C4-2B (cell line): ENCODE measurements around the gene MRRF.
A peak's percentile ranks its signal among the peaks of the same experiment; 100 is the strongest.

Experiments
- ZFX ChIP-seq: fragments of 450-650 bp; IDR thresholded peaks from 2 replicates; pipeline ENCODE4 v1.6.1; 2017
- TF ChIP-seq, protein P1 (sequence below): fragments of 450-650 bp; conservative IDR thresholded peaks from 2 replicates; pipeline ENCODE4 v1.5.1; 2017; ENCODE audit warnings: mild to moderate bottlenecking

DNA sequence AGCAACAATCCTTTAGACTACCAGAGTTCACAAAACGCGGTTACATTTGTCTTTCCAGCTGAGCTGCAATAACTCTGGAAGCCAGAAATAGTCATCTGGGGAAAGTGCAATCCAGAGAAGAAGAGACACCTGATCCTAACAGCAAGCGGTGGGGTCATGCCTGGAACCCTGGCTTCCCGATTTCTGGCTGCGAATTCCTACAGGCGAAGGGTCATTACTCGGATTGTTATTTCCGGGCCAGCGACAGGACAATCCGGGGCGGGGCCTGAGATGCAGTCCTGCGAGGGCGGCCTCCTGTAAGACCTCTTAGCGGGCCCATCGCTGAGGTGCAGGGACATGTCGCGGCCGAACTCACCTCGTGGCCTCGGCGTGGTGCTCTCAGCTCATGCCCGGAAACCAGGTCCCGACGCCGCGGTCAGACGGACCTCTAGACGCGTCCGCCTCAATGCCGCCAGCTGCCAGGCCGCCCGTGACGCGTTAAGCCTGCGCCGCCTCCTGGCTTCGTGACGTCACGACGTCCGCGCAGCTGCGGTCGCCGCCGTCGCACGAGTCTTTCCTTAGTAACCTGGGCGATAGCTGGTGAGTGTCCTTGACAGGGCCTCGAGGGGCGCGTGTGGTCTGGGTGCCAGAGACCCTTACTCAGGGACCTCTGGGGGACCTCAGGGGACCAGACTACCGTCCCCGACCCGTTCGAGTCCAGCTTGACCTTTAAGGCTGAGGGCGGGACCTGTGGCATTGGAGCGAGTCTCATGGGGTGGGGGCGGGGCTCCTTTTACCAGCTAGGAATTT is at the start of gene MRRF, which contains the start of gene RBM18:
- TF ChIP-seq, protein P1, sequence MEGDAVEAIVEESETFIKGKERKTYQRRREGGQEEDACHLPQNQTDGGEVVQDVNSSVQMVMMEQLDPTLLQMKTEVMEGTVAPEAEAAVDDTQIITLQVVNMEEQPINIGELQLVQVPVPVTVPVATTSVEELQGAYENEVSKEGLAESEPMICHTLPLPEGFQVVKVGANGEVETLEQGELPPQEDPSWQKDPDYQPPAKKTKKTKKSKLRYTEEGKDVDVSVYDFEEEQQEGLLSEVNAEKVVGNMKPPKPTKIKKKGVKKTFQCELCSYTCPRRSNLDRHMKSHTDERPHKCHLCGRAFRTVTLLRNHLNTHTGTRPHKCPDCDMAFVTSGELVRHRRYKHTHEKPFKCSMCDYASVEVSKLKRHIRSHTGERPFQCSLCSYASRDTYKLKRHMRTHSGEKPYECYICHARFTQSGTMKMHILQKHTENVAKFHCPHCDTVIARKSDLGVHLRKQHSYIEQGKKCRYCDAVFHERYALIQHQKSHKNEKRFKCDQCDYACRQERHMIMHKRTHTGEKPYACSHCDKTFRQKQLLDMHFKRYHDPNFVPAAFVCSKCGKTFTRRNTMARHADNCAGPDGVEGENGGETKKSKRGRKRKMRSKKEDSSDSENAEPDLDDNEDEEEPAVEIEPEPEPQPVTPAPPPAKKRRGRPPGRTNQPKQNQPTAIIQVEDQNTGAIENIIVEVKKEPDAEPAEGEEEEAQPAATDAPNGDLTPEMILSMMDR: no peak
- TF ChIP-seq ZFX: peak; percentile 80
